ENCODE results near the gene SPI1. TPM values are rescaled to one million over a fixed set of nuclear protein-coding genes. Genes with fewer than 3 reads are reported as not detected.

SPI1 gene
- total and polyA plus RNA-seq, 2 donors (not counting 1 experiment from before 2014, with no cell fraction given) = 98.3 to 119 TPM

GRCh38 chr11:47417712-47418111, 39.4 kb upstream of the SPI1 start:
- 100% methylated on average over 6 of the region's 6 CpGs for WGBS (ENCODE audit: insufficient coverage)
- H3K79me2 ChIP-seq (ENCODE audit: control insufficient read depth, insufficient read depth, low read length) = no peaks in the 10 kb centered on the region
- no peak overlapping the region for H3K9ac ChIP-seq (ENCODE audit: low read length)
- no peaks in the 10 kb centered on the region for H3K9me3 ChIP-seq (ENCODE audit: control extremely low read depth in 1 of 3, control insufficient read depth in 2 of 3, insufficient read depth in 1 of 3, low read length in 2 of 3)
- H3K27ac ChIP-seq (ENCODE audit: low read length in 2 of 2) = no peak overlapping the region
- Mint-ChIP-seq H3K4me3 (no peak overlapping the region), H3K4me1 (no peaks in the 10 kb centered on the region), H3K27me3 (no peaks in the 10 kb centered on the region), H3K27ac (no peak overlapping the region), H3K9me3 (ENCODE audit: insufficient read depth) (no peaks in the 10 kb centered on the region)
- TF ChIP-seq EZH2 (IDR thresholded peaks at IDR 0.05; ENCODE audit: borderline replicate concordance, insufficient read depth, low read depth, low read length, poor library complexity, severe bottlenecking) (no peak), CTCF (IDR thresholded peaks at IDR 0.05) (no peak)
- ATAC-seq (ENCODE audit: low read depth) (no peak), DNase-seq (no peak)
- no peak overlapping the region for H3K4me2 ChIP-seq (replicated peaks; ENCODE audit: low read depth, low read length, poor library complexity, severe bottlenecking)
- ChIA-PET CTCF (interaction anchor here (1.7 kb wide), 1 partner anchor 45 kb away, joined by 4 read pairs; no protein-coding TSS in a partner anchor), POLR2A (interaction anchor here (1.2 kb wide), 1 partner anchor 71 kb away, joined by 3 read pairs; no protein-coding TSS in a partner anchor)
- H3K27me3 ChIP-seq (replicated peaks in 1 of 4; ENCODE audit: control extremely low read depth in 1 of 4, control insufficient read depth in 3 of 4, insufficient read depth in 4 of 4, low read length in 3 of 4) = no peaks in the 10 kb centered on the region
- peaks cover 0 to 55% of the 10 kb centered on the region in 2 experiments for H3K36me3 ChIP-seq (replicated peaks in 1 of 2; ENCODE audit: control extremely low read depth in 1 of 2, control insufficient read depth in 1 of 2, extremely low read depth in 1 of 2, insufficient read depth in 2 of 2, low read length in 1 of 2)
- H2AFZ ChIP-seq (ENCODE audit: insufficient read depth, low read depth, low read length, poor library complexity, severe bottlenecking) = no peak overlapping the region
- H3K4me3 ChIP-seq (ENCODE audit: control extremely low read depth in 1 of 5, extremely low read depth in 1 of 5, insufficient read depth in 1 of 5, low read depth in 2 of 5, low read length in 4 of 5) = no peak overlapping the region
- no peaks in the 10 kb centered on the region for H3K4me1 ChIP-seq (ENCODE audit: control insufficient read depth in 2 of 2, insufficient read depth in 2 of 2, low read length in 2 of 2)
- H4K20me1 ChIP-seq (ENCODE audit: control insufficient read depth, insufficient read depth, low read length, poor library complexity, severe bottlenecking) = no peaks in the 10 kb centered on the region
- intact Hi-C loops (cut with micrococcal nuclease) = no loop called here

GRCh38 chr11:47415949-47416472, 37.7 kb upstream of the SPI1 start:
- H3K4me1 Mint-ChIP-seq = no peaks in the 10 kb centered on the region
- no peak overlapping the region for H3K4me3 ChIP-seq (ENCODE audit: control extremely low read depth in 1 of 5, extremely low read depth in 1 of 5, insufficient read depth in 1 of 5, low read depth in 2 of 5, low read length in 4 of 5)
- no peak overlapping the region for H3K4me2 ChIP-seq (replicated peaks; ENCODE audit: low read depth, low read length, poor library complexity, severe bottlenecking)
- intact Hi-C loops (cut with micrococcal nuclease) = no loop called here
- H3K27me3 ChIP-seq (replicated peaks in 1 of 4; ENCODE audit: control extremely low read depth in 1 of 4, control insufficient read depth in 3 of 4, insufficient read depth in 4 of 4, low read length in 3 of 4) = no peaks in the 10 kb centered on the region
- 75% methylated on average over 8 of the region's 13 CpGs for WGBS (ENCODE audit: insufficient coverage)
- no peak for DNase-seq
- H3K9me3 ChIP-seq (ENCODE audit: control extremely low read depth in 1 of 3, control insufficient read depth in 2 of 3, insufficient read depth in 1 of 3, low read length in 2 of 3) = no peaks in the 10 kb centered on the region
- no peak for TF ChIP-seq CTCF (IDR thresholded peaks at IDR 0.05)
- TF ChIP-seq EZH2 (IDR thresholded peaks at IDR 0.05; ENCODE audit: borderline replicate concordance, insufficient read depth, low read depth, low read length, poor library complexity, severe bottlenecking) = no peak
- no peak overlapping the region for H3K27ac ChIP-seq (ENCODE audit: low read length in 2 of 2)
- no peaks in the 10 kb centered on the region for H3K9me3 Mint-ChIP-seq (ENCODE audit: insufficient read depth)
- H2AFZ ChIP-seq (ENCODE audit: insufficient read depth, low read depth, low read length, poor library complexity, severe bottlenecking) = no peak overlapping the region
- ChIA-PET CTCF (no interaction called here), POLR2A (interaction anchor here (0.6 kb wide), 1 partner anchor 160 kb away, joined by 8 read pairs; no protein-coding TSS in a partner anchor)
- H3K4me1 ChIP-seq (ENCODE audit: control insufficient read depth in 2 of 2, insufficient read depth in 2 of 2, low read length in 2 of 2) = peaks cover 0 to 3% of the 10 kb centered on the region in 2 donors
- H3K36me3 ChIP-seq (replicated peaks in 1 of 2; ENCODE audit: control extremely low read depth in 1 of 2, control insufficient read depth in 1 of 2, extremely low read depth in 1 of 2, insufficient read depth in 2 of 2, low read length in 1 of 2) = peaks cover 0 to 50% of the 10 kb centered on the region in 2 experiments
- no peaks in the 10 kb centered on the region for H3K79me2 ChIP-seq (ENCODE audit: control insufficient read depth, insufficient read depth, low read length)
- no peak overlapping the region for H3K9ac ChIP-seq (ENCODE audit: low read length)
- H3K27ac Mint-ChIP-seq = no peak overlapping the region
- ATAC-seq (ENCODE audit: low read depth) = no peak
- H4K20me1 ChIP-seq (ENCODE audit: control insufficient read depth, insufficient read depth, low read length, poor library complexity, severe bottlenecking) = no peaks in the 10 kb centered on the region
- no peak overlapping the region for H3K4me3 Mint-ChIP-seq
- no peaks in the 10 kb centered on the region for H3K27me3 Mint-ChIP-seq

Data from B cell (primary cell).